Mammary microvascular endothelial cell (primary cell): Measurements from ENCODE around the gene JCAD. TPM values are rescaled to one million over a fixed set of nuclear protein-coding genes. Genes with fewer than 3 reads are reported as not detected.

Experiments used
- total RNA-seq: library from RNA; depleted of rRNA; stranded (reverse); fragments of >200 nt; gene quantifications from 2 replicates; pipeline ENCODE4 v1.2.3, GENCODE V29; 2015

Gene JCAD, protein sequence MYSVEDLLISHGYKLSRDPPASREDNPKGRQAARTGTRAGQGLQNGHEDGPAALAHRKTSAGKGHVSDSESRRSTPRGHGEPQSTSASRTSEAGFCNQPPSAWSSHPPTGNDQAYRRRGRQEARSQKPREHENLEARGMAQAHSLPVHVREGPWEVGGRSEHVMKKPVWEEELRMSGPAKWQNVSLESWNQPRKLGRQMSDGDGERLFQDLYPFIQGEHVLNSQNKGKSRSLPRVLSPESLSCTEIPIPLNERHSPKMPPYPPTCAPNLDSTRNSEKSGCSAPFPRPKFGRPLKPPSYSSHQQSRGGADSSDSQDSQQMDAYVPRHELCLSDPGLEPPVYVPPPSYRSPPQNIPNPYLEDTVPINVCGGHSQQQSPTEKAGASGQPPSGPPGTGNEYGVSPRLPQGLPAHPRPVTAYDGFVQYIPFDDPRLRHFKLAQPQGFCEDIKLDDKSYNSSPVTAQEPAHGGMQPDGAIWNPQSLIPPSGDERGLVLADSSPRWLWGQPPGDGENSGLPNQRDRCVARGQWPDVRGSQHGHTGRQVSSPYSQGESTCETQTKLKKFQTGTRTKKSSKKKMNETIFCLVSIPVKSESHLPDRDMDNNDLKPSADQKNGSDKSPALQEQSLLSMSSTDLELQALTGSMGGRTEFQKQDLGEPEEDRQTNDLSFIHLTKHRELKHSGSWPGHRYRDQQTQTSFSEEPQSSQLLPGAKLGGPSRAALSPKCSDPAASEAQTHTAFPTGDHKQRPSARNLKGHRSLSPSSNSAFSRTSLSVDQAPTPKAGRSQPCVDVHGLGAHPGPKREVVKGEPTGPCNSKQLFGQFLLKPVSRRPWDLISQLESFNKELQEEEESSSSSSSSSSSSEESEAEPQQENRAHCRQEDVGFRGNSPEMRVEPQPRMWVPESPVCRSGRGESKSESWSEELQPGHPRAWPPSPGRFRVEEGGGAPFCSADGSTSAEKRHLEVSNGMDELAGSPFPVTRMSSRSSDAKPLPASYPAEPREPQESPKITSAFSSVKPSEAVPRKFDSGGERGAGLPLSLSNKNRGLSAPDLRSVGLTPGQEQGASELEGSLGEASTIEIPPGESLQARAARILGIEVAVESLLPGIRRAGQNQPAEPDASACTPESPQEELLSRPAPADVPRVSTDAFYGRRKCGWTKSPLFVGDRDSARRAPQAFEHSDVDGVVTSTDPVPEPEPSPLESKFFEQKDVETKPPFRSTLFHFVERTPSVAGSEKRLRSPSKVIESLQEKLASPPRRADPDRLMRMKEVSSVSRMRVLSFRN (N-terminal part only)
- total RNA-seq, result 24.7 and 27.5 TPM in 2 replicates

DNA sequence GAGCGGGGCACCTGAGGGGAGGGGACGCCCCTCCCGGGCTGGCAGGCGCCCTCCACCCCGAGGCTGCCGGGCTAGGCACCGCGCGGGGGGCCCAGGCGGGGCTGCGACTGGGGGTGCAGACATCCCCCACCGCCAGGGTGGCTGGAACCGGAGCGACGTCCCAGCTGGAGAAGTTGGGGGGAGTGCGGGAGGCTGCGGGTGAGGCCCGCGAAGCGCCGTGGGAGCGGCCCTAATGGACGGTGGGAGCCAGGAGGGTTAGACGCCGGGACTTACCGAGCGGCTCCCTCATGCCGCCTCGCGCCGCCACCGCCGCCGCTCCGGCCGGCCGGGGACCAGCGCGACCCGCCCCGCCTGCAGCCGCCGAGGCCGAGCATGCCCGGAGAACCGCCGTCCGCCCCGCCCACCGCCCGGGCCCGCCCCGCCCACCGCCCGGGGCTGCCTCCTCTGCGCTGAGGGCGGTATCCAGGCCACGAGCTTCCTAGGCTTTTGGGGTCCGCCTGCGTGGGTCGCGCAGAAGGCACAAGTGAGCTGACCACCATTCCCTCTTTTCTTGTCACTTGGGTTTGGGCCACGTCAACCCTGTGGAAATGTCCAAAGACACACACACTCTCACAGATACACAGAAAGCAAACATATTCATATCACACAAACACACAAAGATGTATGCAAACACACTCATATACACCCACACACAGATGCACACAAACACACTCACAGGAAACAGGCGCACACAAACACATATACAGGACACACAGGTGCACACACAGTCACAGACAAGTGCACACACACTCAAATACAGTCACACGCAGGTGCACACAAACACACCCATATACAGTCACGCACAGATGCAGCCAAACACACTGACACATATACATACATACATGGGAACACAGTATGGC lies at the start of gene JCAD:
Gene JCAD, minus strand, starts transcription at position 378 of the 899 bp plus-strand sequence. CDS start 11,774 bp downstream, outside the sequence.

